K562 (cell line): ENCODE measurements around the gene ZNF548. TPM values are rescaled to one million over a fixed set of nuclear protein-coding genes. Genes with fewer than 3 reads are reported as not detected.

ENCODE experiments used
- ATAC-seq: fragments of 200-7000 bp; cut with Tn5 transposase; 3 replicates; pipeline ENCODE4 v1.9.1; 2020; ENCODE audit warnings: moderate library complexity
- BruUV-seq: library from RNA; stranded (reverse); fragments of 400-500 nt; replicated peaks from 2 replicates; lab custom pipeline; 2021; lab: Mats Ljungman, UMichigan
- CTCF ChIA-PET: fragments of 300-600 bp; formaldehyde crosslinking; extraction: SDS; loops from one replicate; lab custom pipeline; 2021; ENCODE audit warnings: low intra/inter-chr PET ratio; lab: Yijun Ruan, JAX
- POLR2A ChIA-PET: fragments of 300-600, 350-650 bp; sonication (Branson Sonifier 250); formaldehyde crosslinking; extraction: SDS; loops from one replicate; lab custom pipeline; 2021; ENCODE audit warnings: antibody characterized with exemption, inconsistent platforms; lab: Yijun Ruan, JAX
- DNase-seq, 4 experiments: peaks; one replicate each; pipeline versions ENCODE4 v3.0.0 to v3.0.0-alpha.2; 2011 to 2018; ENCODE audit warnings: low spot score in 3 of 4, mixed read lengths in 3 of 4; ENCODE audit errors: extremely low read depth in 1 of 4
- FAIRE-seq: peaks from 2 replicates; lab custom pipeline; 2011; peaks lifted over from hg19 to GRCh38; lab: Jason Lieb, UNC
- H2AFZ ChIP-seq: 2 replicates; pipeline ENCODE4 v1.6.0; 2011; ENCODE audit warnings: low read depth, low read length, control low read depth, inconsistent platforms
- H3K27ac ChIP-seq: fragments of 200-600 bp; 3 replicates; pipeline ENCODE4 v1.8.0; 2011; ENCODE audit warnings: low read depth, mild to moderate bottlenecking, control low read depth, inconsistent platforms, low read length, moderate library complexity, mixed read lengths; ENCODE audit errors: extremely low read depth
- H3K27me3 ChIP-seq, 2 experiments: fragments of 300-600 bp in 1 of 2; 2 replicates in 1 of 2; 3 replicates in 1 of 2; pipeline versions ENCODE4 v1.6.0 to v1.8.0; 2011; ENCODE audit warnings: inconsistent platforms in 2 of 2, low read length in 2 of 2, mild to moderate bottlenecking in 1 of 2, mixed read lengths in 1 of 2, moderate library complexity in 1 of 2; ENCODE audit not compliant: control insufficient read depth in 2 of 2, insufficient read depth in 2 of 2
- H3K36me3 ChIP-seq: fragments of 300-600 bp; 3 replicates; pipeline ENCODE4 v1.8.0; 2011; ENCODE audit warnings: mild to moderate bottlenecking, low read length, inconsistent platforms; ENCODE audit not compliant: control insufficient read depth, insufficient read depth
- H3K4me1 ChIP-seq, 2 experiments: fragments of 200-600 bp in 1 of 2; replicated peaks in 1 of 2; 2 replicates in 1 of 2; 3 replicates in 1 of 2; pipeline versions ENCODE4 v1.5.1 to v1.8.0; 2011; ENCODE audit warnings: inconsistent platforms in 2 of 2, low read length in 2 of 2, mild to moderate bottlenecking in 1 of 2, mixed read lengths in 1 of 2, moderate library complexity in 1 of 2; ENCODE audit not compliant: control insufficient read depth in 2 of 2, insufficient read depth in 2 of 2
- H3K4me2 ChIP-seq: 2 replicates; pipeline ENCODE4 v1.6.1; 2011; ENCODE audit warnings: low read length, control low read depth, inconsistent platforms, mixed read lengths; ENCODE audit not compliant: insufficient read depth
- H3K4me3 ChIP-seq: fragments of 200-600 bp; sonication (generic), shearing (Covaris generic); 2 replicates; pipeline ENCODE4 v1.5.1; 2016; ENCODE audit warnings: control low read depth, inconsistent platforms
- H3K79me2 ChIP-seq: fragments of 200-600 bp; 3 replicates; pipeline ENCODE4 v1.8.0; 2011; ENCODE audit warnings: low read length, inconsistent platforms; ENCODE audit not compliant: control insufficient read depth, insufficient read depth
- H3K9ac ChIP-seq, 2 experiments: 2 replicates each; pipeline versions ENCODE4 v1.6.0 to v1.6.1; 2011; ENCODE audit warnings: low read depth in 2 of 2, low read length in 2 of 2, control low read depth in 1 of 2, inconsistent platforms in 1 of 2, mild to moderate bottlenecking in 1 of 2, mixed read lengths in 1 of 2; ENCODE audit not compliant: insufficient read depth in 1 of 2
- H3K9me1 ChIP-seq: one replicate; pipeline ENCODE4 v1.6.0; 2011; ENCODE audit warnings: inconsistent platforms, mild to moderate bottlenecking, low read length, moderate library complexity; ENCODE audit not compliant: control insufficient read depth, insufficient read depth
- H3K9me3 ChIP-seq: replicated peaks from 2 replicates; pipeline ENCODE4 v1.5.1; 2011; ENCODE audit warnings: low read depth, low read length, inconsistent platforms; ENCODE audit not compliant: control insufficient read depth, insufficient read depth
- H4K20me1 ChIP-seq: replicated peaks from 2 replicates; pipeline ENCODE4 v1.6.1; 2011; ENCODE audit warnings: low read length, inconsistent platforms, mixed read lengths; ENCODE audit not compliant: control insufficient read depth, insufficient read depth
- ATF3 ChIP-seq, 2 experiments: fragments of 450-650 bp in 1 of 2; sonication (generic) in 1 of 2; formaldehyde crosslinking in 1 of 2; IDR thresholded peaks in 1 of 2; conservative IDR thresholded peaks in 1 of 2; 2 replicates each; pipeline versions ENCODE4 v1.6.1 to v1.8.1; 2016 to 2023; ENCODE audit warnings: mild to moderate bottlenecking in 2 of 2, moderate library complexity in 2 of 2, inconsistent platforms in 1 of 2, missing genetic modification reagents in 1 of 2
- CEBPG ChIP-seq, 3 experiments: fragments of 200-800 bp in 1 of 3; sonication (Bioruptor generic) in 1 of 3; sonication (generic) in 1 of 3; formaldehyde crosslinking in 1 of 3; IDR thresholded peaks in 2 of 3; conservative IDR thresholded peaks in 1 of 3; 2 replicates each; pipeline versions ENCODE4 v1.6.1 to v1.8.0; 2016 to 2022; ENCODE audit warnings: missing compliant biosample characterization in 2 of 3, missing genetic modification characterization in 2 of 3, mild to moderate bottlenecking in 1 of 3, missing genetic modification reagents in 1 of 3
- DNMT1 ChIP-seq: fragments of 450-650 bp; IDR thresholded peaks from 2 replicates; pipeline ENCODE4 v1.6.1; 2016; ENCODE audit warnings: antibody characterized with exemption, mild to moderate bottlenecking
- GTF2E2 ChIP-seq: fragments of 200-800 bp; sonication (Bioruptor generic); IDR thresholded peaks from 2 replicates; pipeline ENCODE4 v1.6.1; 2016; ENCODE audit warnings: missing genetic modification characterization, missing compliant biosample characterization
- L3MBTL2 ChIP-seq: fragments of 450-650 bp; IDR thresholded peaks from 2 replicates; pipeline ENCODE4 v1.6.1; 2016; ENCODE audit warnings: mild to moderate bottlenecking, moderate library complexity
- TRIM24 ChIP-seq, 2 experiments: fragments of 450-650 bp; IDR thresholded peaks; 2 replicates each; pipeline ENCODE4 v1.6.1; 2016
- WGBS: fragments of 100-300 bp; shearing (Covaris generic); methylation state at CpG from one replicate; pipeline ENCODE4 v1.1.6; 2016; ENCODE audit warnings: low coverage, mixed read lengths; ENCODE audit not compliant: insufficient coverage; ENCODE audit errors: missing lambda C conversion rate; 5-methylcytosine and 5-hydroxymethylcytosine counted together
- in situ Hi-C: fragments of 300-500 bp; cut with MboI; formaldehyde crosslinking; loops from 4 replicates; pipeline ENCODE4 v1.15.0; 2018; ENCODE audit warnings: inconsistent platforms, mixed read lengths
- intact Hi-C: fragments of 100-400 bp; cut with micrococcal nuclease; formaldehyde crosslinking; loops from 2 replicates; pipeline ENCODE4 v1.14.2; 2022
- polyA plus RNA-seq, 8 experiments: library from polyadenylated mRNA; depleted of rRNA in 4 of 8; stranded (reverse) in 5 of 8; unstranded in 3 of 8; fragments of >200 nt; fragmentation: Nextera tagmentation in 2 of 8; fragmentation: Illumina TruSeq in 1 of 8; extraction: Ambion mirVana in 2 of 8; extraction: Trizol in 1 of 8; gene quantifications; 2 replicates each; pipeline versions ENCODE4 v1.2.1 to v1.2.3, GENCODE V29; 2011 to 2014; ENCODE audit warnings: inconsistent platforms in 1 of 8, missing spikeins in 1 of 8
- total RNA-seq, 7 experiments: library from RNA; depleted of rRNA in 6 of 7; stranded (reverse); fragments of >200 nt in 6 of 7; fragmentation: Illumina TruSeq in 2 of 7; extraction: Trizol in 2 of 7; gene quantifications; 2 replicates each; pipeline versions ENCODE4 v1.2.1 to v1.2.3, GENCODE V29; 2011 to 2021; ENCODE audit warnings: low replicate concordance in 1 of 7

ZNF548 gene
- total and polyA plus RNA-seq, 9 of the 15 experiments (the other 6 are each of a cell fraction or from before 2014, with no cell fraction given): 1.5 to 8.7 (median 4.5) TPM

DNA sequence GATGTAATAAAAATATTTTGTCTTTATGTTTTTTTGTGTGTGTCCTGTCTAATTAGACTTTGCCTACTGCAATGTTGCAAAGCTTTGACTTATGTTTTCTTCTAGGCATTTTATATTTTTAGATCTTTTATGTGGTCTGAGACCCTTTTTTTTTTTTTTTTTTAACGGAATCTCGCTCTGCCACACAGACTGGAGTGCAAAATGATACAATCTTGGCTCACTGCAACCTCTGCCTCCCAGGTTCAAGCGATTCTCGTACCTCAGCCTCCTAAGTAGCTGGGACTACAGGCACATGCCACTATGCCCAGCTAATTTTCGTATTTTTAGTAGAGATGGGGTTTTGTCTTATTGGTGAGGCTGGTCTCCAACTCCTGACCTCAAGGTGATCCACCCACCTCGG is 47.1 kb upstream of the ZNF548 start:
- Histone ChIP-seq H2AFZ (no peak overlapping the region), H3K79me2 (no peaks in the 10 kb centered on the region), H3K36me3 (no peaks in the 10 kb centered on the region), H4K20me1 (no peaks in the 10 kb centered on the region), H3K4me2 (no peak overlapping the region), H3K27ac (no peak overlapping the region), H3K27me3 (no peaks in the 10 kb centered on the region), H3K4me3 (no peak overlapping the region), H3K9me3 (no peaks in the 10 kb centered on the region), H3K4me1 (no peaks in the 10 kb centered on the region; a peak in 1 of 5 replicates), H3K9me1 (no peaks in the 10 kb centered on the region), H3K9ac (no peak overlapping the region)
- ATAC-seq (no peak; the same call in 2 of the 3 replicates), FAIRE-seq (no peak), DNase-seq (no peak)
- intact Hi-C loops (no loop called here), in situ Hi-C loops (no loop called here)
- peak in 1 of 2 experiments; percentile 39; a peak in 1 of 4 replicates for TF ChIP-seq TRIM24 (IDR thresholded peaks at IDR 0.05)
- TF ChIP-seq DNMT1: no peak
- 0 out of 2 replicates have a peak, but pooled peaks have one; percentile 14 for TF ChIP-seq L3MBTL2
- no peak for TF ChIP-seq CEBPG (CRISPR knock-in tag; IDR thresholded peaks at IDR 0.05)
- TF ChIP-seq CEBPG (tag; conservative IDR thresholded peaks at IDR 0.05 in 1 of 2, IDR thresholded peaks at IDR 0.05 in 1 of 2): peak in 1 of 2 experiments; percentile 70; a peak in 1 of 4 replicates
- no peak for TF ChIP-seq GTF2E2 (tag)
- peak; percentile 65 for TF ChIP-seq ATF3 (IDR thresholded peaks at IDR 0.05)
- TF ChIP-seq ATF3 (CRISPR knock-in tag; conservative IDR thresholded peaks at IDR 0.05): no peak
- 5% methylated on average over 6 of the region's 6 CpGs for WGBS
- CTCF ChIA-PET: no interaction called here
- no TSS peak for BruUV-seq
- POLR2A ChIA-PET: no interaction called here
